HuH-7 (cell line): ENCODE results near the gene JOSD2.

Experiments used
- DNase-seq: peaks from one replicate; pipeline ENCODE4 v3.0.0; 2011; ENCODE audit warnings: low spot score

The JOSD2 gene

GRCh38 chr19:50511069-50511822, at the start of gene JOSD2:
TSS of gene JOSD2 (minus strand) at chr19:50511191. CDS start at chr19:50510431, 760 bp downstream.
- peak; percentile 92 for DNase-seq

GRCh38 chr19:50559636-50560035, 48.6 kb upstream of the JOSD2 start:
- no peak for DNase-seq

GRCh38 chr19:50558449-50558848, 47.5 kb upstream of the JOSD2 start:
- DNase-seq = no peak

GRCh38 chr19:50558039-50558438, 47.0 kb upstream of the JOSD2 start:
- DNase-seq = no peak

- DNase-seq = peak; percentile 54
Measured at GRCh38 chr19:50557009-50557613, 46.1 kb upstream of the JOSD2 start.

GRCh38 chr19:50556282-50557008, 45.5 kb upstream of the JOSD2 start:
- peak; percentile 96 for DNase-seq

- no peak for DNase-seq
Measured at GRCh38 chr19:50555450-50556281, 44.7 kb upstream of the JOSD2 start.

GRCh38 chr19:50555033-50555432, 44.0 kb upstream of the JOSD2 start:
- DNase-seq = no peak

- DNase-seq = no peak
Measured at GRCh38 chr19:50554212-50554611, 43.2 kb upstream of the JOSD2 start.

- no peak for DNase-seq
Measured at GRCh38 chr19:50553134-50553703, 42.2 kb upstream of the JOSD2 start.

GRCh38 chr19:50552540-50552939, 41.5 kb upstream of the JOSD2 start:
- DNase-seq = no peak

- DNase-seq = no peak
Measured at GRCh38 chr19:50551715-50552187, 40.8 kb upstream of the JOSD2 start.

- DNase-seq = no peak
Measured at GRCh38 chr19:50551034-50551714, 40.2 kb upstream of the JOSD2 start.

GRCh38 chr19:50550594-50550966, 39.6 kb upstream of the JOSD2 start:
- no peak for DNase-seq

GRCh38 chr19:50549927-50550593, 39.1 kb upstream of the JOSD2 start:
- DNase-seq = no peak

- no peak for DNase-seq
Measured at GRCh38 chr19:50549059-50549926, 38.3 kb upstream of the JOSD2 start.

GRCh38 chr19:50548191-50549058, 37.4 kb upstream of the JOSD2 start:
- DNase-seq = no peak

- DNase-seq = no peak
Measured at GRCh38 chr19:50547385-50548190, 36.6 kb upstream of the JOSD2 start.
